HG03196 (cell line): ENCODE measurements around the gene ARHGAP10.
A peak's percentile ranks its signal among the peaks of the same experiment; 100 is the strongest.

Experiments used
- ATAC-seq: cut with Tn5 transposase; IDR thresholded peaks from one replicate; pipeline ENCODE4 v1.9.1; 2021; ENCODE audit not compliant: unreplicated experiment

Gene ARHGAP10

GRCh38 chr4:147764337-147764736 lies 32.4 kb downstream of the ARHGAP10 start:
- no peak for ATAC-seq

DNA sequence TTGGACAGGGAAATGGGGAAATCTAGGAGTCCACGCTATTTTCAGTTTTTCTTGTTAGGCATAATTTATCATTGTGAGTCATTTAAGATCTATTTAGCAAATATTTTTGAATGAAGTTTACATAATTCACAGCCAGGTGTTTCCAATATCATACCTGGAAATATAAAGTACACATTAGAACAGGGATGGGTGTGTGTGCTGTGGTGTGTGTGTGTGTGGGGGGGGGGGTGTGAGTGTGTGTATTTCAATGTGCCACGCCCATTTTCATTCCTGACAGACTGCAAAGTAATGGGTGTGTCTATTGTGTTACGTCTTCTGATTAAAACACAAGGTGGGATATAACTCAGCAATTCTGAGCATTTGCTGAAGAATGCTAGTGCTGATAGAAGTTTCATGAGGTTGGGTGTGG lies 33.2 kb downstream of the ARHGAP10 start:
- ATAC-seq = no peak

DNA sequence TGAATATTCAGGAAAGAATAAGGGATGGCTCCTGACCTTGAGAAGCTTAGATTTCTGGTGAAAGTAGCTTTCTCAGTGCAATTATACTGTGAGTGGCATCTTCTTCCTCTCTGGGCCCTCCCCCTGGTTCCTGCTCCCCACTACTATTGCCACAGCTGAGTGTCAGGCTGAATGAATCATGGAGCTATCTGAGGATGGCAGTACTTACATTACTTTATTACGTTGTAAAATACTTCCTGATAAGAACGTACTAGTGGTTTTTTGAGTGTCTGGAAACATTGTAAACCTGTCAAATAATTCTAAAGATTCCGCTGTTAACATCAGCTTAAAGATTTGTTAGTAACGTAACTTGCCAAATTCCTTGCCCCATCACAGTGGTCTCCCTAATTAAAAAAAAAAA lies 36.2 kb downstream of the ARHGAP10 start:
- no peak for ATAC-seq

- no peak for ATAC-seq
These were observed 37.5 kb downstream of the ARHGAP10 start for GRCh38 chr4:147769386-147769785.

- no peak for ATAC-seq
These were observed 38.9 kb downstream of the ARHGAP10 start for GRCh38 chr4:147770831-147771230.

DNA sequence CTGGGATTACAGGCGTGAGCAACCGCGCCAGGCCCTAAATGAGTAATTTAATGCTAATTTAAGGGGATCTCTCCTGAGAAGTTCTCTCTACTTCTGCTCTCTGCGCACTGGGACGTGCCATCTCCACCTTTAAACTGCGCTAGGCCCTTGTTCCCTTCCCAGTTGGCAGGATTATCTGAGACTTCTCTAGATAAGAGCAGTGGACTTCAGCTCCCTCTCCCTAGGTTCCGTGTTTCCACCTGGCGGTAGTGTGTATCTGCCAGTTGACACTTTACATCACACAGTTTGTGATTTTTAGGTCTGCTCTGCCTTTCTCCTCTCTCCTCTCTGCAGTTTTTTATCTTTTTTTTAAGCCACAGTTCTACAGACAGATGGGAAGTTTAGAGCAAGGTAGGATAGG lies 40.2 kb downstream of the ARHGAP10 start:
- ATAC-seq = no peak

DNA sequence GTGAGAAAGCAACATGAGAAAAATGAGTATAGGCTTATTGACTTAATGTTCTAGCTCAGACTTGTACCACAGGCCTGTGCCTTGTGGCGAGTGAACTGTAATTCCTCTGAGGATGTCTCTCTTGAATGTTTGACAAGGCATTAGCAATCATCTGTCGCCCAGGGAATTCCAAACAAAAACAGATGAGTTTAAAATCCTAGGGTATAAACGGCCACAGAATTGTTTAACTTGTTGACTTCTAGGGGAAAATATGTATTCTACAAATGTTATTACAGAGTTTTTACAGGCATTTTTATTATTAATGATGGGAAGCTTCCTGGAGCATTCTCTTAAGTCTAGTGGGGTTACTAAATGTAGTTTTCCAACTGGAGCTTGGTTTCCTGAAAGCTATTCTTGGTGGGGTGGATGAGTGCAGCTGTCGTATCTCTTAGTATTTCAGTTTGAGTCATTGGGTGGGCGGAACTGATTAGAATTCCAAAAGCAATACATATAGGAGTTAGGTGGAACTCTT lies 40.6 kb downstream of the ARHGAP10 start:
- ATAC-seq = no peak

DNA sequence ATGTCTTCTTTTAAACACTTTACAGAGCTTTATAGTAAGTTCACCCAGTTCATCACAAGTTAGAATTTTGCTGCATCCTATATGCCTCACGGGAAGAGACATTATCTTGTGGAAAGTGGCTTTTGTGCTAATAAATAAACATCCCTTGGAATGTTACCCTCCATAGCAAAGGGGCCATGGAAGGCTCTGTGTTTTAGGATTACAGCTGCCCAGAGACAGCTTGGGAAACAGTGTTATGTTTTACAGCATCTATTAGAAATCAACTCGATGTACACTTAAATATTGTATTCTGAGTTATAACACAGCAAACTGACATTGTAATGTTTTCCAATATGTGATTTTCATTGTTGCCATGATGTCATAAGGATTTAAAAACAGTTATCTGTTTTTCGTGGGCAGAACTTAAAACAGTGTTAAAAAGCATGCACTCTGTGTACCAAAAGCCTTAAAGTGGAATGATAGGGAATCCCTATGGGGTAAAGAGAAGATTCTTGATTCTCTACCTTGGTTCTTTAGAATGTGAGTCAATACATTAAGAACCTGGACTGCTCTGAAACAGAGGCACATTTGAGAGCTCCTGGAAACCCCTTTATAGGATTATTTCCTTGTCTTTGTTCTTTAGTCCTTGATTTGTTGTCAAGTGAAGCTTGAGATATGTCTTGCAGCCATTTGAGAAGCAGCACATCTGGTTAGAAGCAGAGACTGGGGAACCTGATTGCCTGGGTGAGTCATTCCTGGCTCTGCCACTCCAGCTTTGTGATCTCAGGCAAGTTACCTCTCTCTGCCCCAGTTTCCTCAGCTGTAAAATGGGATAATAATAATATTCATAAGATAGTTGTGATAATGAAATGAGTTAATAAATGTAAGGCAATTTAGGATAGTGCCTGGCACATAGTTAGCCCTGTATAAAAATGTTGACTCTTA lies 41.6 kb downstream of the ARHGAP10 start:
- no peak for ATAC-seq

- no peak for ATAC-seq
These were observed 44.8 kb downstream of the ARHGAP10 start for GRCh38 chr4:147776716-147777115.

GRCh38 chr4:147777456-147778091 lies 45.7 kb downstream of the ARHGAP10 start:
- ATAC-seq = no peak

DNA sequence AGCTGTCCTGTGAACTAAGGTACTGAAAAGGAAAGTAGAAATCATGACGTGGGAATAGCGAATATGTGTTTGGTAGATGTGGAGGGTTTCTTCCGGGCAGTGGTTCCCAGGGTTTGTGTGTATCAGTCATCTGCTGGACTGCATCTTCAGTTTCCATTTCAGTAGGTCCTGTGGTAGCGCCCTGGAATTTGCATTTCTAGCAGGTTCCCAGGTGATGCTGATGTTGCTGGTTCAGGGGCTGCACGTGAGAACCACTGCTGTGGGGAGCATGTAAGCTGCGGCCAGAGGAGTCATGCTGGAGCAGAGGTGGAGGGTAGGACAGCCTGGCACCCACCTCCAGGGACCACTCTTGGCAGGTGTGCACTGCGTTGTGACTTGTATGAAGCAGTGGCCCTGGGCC lies 47.1 kb downstream of the ARHGAP10 start:
- ATAC-seq = peak; percentile 57

GRCh38 chr4:147779451-147779850 lies 47.6 kb downstream of the ARHGAP10 start:
- ATAC-seq = no peak

DNA sequence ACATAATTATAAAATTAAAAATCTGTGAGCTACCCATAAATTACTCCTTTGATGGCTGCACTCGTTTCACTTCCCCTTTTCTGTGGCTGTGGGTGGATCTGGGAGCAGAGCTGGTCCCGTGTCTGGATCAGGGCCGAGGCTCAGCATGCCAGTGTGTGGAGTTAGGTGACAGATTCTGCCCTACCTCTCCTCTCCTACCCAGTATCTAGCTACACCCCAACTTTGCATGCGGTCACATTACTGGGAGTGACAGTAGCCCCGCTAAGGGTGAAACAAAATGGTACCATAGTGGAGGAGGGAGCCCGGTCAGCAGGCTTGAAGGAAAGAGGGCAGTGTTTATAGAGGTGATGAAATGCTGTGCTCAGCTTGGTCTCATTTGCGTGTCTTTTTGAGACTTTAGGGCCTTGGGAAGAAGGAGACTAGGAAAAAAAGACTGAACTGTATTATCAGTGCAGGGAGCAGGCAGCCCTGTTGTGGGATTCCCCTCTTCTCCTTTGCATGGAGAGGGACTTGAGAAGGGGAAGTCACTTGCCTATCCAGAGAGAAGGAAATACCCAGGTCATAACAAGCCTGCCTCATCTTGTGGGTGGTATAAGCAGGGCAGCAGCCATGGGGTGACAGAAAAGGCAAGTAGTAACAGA lies 48.4 kb downstream of the ARHGAP10 start:
- ATAC-seq = peak; percentile 62

DNA sequence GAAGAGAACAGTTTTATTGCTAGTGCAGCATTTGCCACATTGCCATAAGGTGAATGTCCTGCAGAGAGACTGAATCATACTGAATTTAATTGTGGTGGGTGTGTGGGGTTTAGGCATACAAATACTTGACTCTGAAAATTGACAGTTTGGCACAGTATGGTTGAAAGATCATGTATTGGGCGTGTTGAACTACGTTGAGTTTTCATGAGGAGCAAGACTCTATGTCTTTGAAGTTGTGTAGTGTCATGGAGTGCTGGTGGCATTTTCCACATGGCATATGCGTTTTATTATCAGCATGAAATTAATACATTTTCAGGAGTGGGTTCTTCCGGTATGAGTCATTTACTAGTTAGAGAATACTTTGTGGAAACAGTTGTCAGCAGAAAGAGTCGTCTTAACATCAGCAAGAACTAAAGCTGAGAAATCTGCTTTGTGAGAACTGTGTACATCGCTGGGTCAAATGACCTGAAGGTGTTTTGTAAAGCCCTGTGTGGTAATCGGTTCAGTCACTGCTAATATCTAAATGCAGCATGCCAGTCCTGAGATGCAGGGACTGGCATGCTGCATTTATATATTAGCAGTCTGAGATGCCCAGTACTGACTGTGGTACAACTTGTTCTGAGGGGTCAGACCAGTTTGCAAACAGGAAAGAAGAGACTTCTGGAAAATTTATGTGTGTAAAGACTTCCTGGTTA lies 50.3 kb downstream of the ARHGAP10 start:
- ATAC-seq = no peak

GRCh38 chr4:147785129-147785528 lies 53.2 kb downstream of the ARHGAP10 start:
- no peak for ATAC-seq

- peak; percentile 78 for ATAC-seq
These were observed 54.1 kb downstream of the ARHGAP10 start for GRCh38 chr4:147786031-147786430.

DNA sequence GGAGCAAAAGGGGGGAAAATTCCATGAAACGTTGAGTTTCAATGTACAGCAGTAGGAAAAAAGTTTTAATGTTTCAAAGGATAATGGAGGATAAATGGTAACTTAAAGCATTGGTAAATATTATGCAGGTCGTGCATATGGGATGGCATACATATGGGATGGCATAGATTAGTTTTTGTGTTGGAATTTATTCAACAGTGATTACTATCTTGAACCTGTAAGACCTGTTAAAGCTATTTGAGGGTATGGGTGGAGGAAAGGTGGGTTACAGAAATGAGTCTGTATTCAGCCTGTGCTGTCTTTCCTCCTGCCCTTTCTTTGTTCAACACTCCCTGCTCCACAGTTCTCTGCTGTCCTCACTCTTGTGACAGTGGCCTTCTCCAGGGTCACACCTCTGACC lies 54.6 kb downstream of the ARHGAP10 start:
- ATAC-seq = no peak

DNA sequence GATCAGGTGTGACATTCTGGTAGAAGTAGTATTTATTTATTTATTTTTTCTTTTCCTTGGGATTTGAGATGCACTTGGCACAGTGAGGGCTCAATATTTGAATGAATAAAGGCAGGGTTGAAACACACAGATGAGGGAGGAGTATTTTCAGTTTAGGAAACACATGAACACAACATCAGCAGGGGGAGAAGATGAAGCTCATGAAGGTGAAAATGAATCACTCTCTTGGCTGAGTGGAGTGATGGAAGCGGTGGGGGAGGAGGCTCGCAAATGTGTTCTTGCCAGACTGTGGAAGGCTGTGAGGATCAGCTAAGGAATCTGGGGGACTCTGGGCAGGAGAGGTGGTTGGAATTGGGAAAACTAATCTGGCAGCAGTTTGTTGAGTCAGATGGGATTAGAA lies 55.3 kb downstream of the ARHGAP10 start:
- no peak for ATAC-seq

GRCh38 chr4:147788791-147789190 lies 56.9 kb downstream of the ARHGAP10 start:
- no peak for ATAC-seq

DNA sequence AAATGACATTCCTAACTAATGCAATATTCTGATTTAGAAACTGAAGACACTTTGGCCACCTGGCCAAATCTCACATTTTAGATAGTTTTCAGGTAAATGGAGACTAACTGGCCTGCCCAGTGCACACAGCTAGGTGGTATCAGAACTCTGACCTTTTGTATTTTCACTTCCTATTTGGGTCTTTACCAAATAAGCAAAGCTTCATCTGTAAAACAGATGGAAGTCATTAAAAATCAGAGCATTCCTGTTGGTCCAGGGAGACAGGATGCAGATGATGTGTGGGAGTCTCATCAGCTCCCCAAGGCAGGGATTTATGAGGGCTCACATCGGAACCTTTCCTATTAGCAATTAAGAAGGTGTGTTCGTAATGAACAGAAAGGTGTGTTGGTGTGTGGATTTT lies 57.7 kb downstream of the ARHGAP10 start:
- ATAC-seq = no peak

DNA sequence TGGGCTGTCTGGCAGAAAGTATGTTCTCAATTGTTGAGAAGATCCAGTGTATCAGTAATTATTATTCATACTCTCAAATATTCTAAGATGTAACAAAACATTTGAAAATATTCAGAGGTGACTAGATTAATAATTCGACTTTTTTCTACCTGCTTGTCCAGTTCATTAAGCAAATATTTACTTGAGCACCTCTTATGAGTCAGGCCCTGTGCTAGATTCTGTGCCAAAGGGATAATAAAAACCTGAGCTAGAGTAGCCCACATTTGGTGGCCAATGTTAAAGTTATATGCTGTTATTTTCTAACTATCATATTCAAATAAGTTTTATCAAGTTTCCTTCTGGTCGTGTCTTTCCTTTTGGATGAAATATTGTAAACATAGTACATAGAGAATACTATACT lies 58.5 kb downstream of the ARHGAP10 start:
- ATAC-seq = no peak
